ENCODE measurements around the gene OR4D10. TPM values are rescaled to one million over a fixed set of nuclear protein-coding genes. Genes with fewer than 3 reads are reported as not detected.

OR4D10 gene
- total and polyA plus RNA-seq, 2 of the 13 experiments (the other 11 are each of a cell fraction or from before 2014, with no cell fraction given): not detected

GRCh38 chr11:59423835-59424234, 49.3 kb upstream of the OR4D10 start:
- DNase-seq (ENCODE audit: low spot score) (no peak), ATAC-seq (no peak), FAIRE-seq (no peak)
- H3K36me3 ChIP-seq (replicated peaks in 1 of 2; ENCODE audit: control insufficient read depth in 1 of 2, insufficient read depth in 2 of 2, low read length in 2 of 2): no peaks in the 10 kb centered on the region
- CTCF ChIA-PET (ENCODE audit: low intra/inter-chr PET ratio, low total read pairs): no interaction called here
- H3K27me3 ChIP-seq (ENCODE audit: control insufficient read depth in 1 of 2, insufficient read depth in 2 of 2, low read length in 2 of 2): no peaks in the 10 kb centered on the region
- intact Hi-C loops (cut with micrococcal nuclease; ENCODE audit: unreplicated experiment) (no loop called here), in situ Hi-C loops (cut with HindIII; ENCODE audit: extremely low pct_ligation_motif_present, low pct_unique_long_range_greater_than_20kb) (no loop called here)
- WGBS (ENCODE audit: low lambda C conversion rate): 5% methylated on average over 2 of the region's 2 CpGs
- H3K79me2 ChIP-seq (ENCODE audit: insufficient read depth, low read length): no peaks in the 10 kb centered on the region
- H2AFZ ChIP-seq (ENCODE audit: low read length): no peak overlapping the region
- no peak overlapping the region for H3K9ac ChIP-seq (ENCODE audit: insufficient read depth, low read depth, low read length)
- H3K27ac ChIP-seq (ENCODE audit: extremely low read length, insufficient read depth, low read length): no peak overlapping the region
- no peaks in the 10 kb centered on the region for H3K4me1 ChIP-seq (ENCODE audit: insufficient read depth, low read length)
- TF ChIP-seq ZMYM2 (CRISPR knock-in tag; IDR thresholded peaks at IDR 0.05) (no peak), GMEB1 (CRISPR knock-in tag; IDR thresholded peaks at IDR 0.05; ENCODE audit: borderline replicate concordance) (no peak), BORCS8-MEF2B (CRISPR knock-in tag; IDR thresholded peaks at IDR 0.05) (no peak), ZSCAN31 (CRISPR knock-in tag; IDR thresholded peaks at IDR 0.05; ENCODE audit: low read depth) (no peak), DMTF1 (CRISPR knock-in tag; IDR thresholded peaks at IDR 0.05) (no peak), HDAC6 (IDR thresholded peaks at IDR 0.05; ENCODE audit: low read depth, low read length) (no peak), MAFK (conservative IDR thresholded peaks at IDR 0.05 in 1 of 2, IDR thresholded peaks at IDR 0.05 in 1 of 2; ENCODE audit: low read length in 2 of 2) (no peak), KMT2A (CRISPR knock-in tag; IDR thresholded peaks at IDR 0.05) (no peak), ZNF335 (CRISPR knock-in tag; IDR thresholded peaks at IDR 0.05) (no peak), JUN (CRISPR knock-in tag; IDR thresholded peaks at IDR 0.05) (no peak), ZBTB42 (CRISPR knock-in tag; IDR thresholded peaks at IDR 0.05) (no peak), ZNF549 (CRISPR knock-in tag; IDR thresholded peaks at IDR 0.05) (no peak), TCF7 (IDR thresholded peaks at IDR 0.05; ENCODE audit: low read depth) (no peak)
- BruUV-seq (replicated peaks): no TSS peak
- H3K4me2 ChIP-seq (ENCODE audit: low read depth, low read length): no peak overlapping the region
- H4K20me1 ChIP-seq (ENCODE audit: insufficient read depth, low read length): no peaks in the 10 kb centered on the region
- H3K9me3 ChIP-seq (ENCODE audit: low read length): no peaks in the 10 kb centered on the region
- POLR2A ChIA-PET: no interaction called here
- H3K4me3 ChIP-seq (replicated peaks in 1 of 3; ENCODE audit: insufficient read depth in 1 of 3, low read depth in 2 of 3, low read length in 3 of 3): no peak overlapping the region

All from HepG2 (cell line).